H9 (cell line): ENCODE data around the gene NRG3. TPM values are rescaled to one million over a fixed set of nuclear protein-coding genes. Genes with fewer than 3 reads are reported as not detected.

ENCODE experiments used
- DNase-seq: peaks from one replicate; pipeline ENCODE4 v3.0.0-alpha.2; 2017
- H2AFZ ChIP-seq: one replicate; pipeline ENCODE4 v1.6.1; 2013; ENCODE audit warnings: mild to moderate bottlenecking, low read length, control low read depth, moderate library complexity
- H2AK5ac ChIP-seq: 2 replicates; pipeline ENCODE4 v1.6.1; 2013; ENCODE audit warnings: low read length, control low read depth, mixed read lengths; ENCODE audit not compliant: insufficient read length
- H2BK120ac ChIP-seq: one replicate; pipeline ENCODE4 v1.6.1; 2013; ENCODE audit warnings: low read depth, mild to moderate bottlenecking, low read length, control low read depth, inconsistent platforms; ENCODE audit not compliant: poor library complexity, severe bottlenecking
- H2BK12ac ChIP-seq: 2 replicates; pipeline ENCODE4 v1.6.1; 2013; ENCODE audit warnings: low read length, control low read depth, mixed read lengths, low read depth; ENCODE audit not compliant: insufficient read length
- H2BK15ac ChIP-seq: 2 replicates; pipeline ENCODE4 v1.6.1; 2013; ENCODE audit warnings: low read depth, low read length, control low read depth
- H2BK20ac ChIP-seq: one replicate; pipeline ENCODE4 v1.6.1; 2013; ENCODE audit warnings: low read depth, mild to moderate bottlenecking, low read length, control low read depth, inconsistent platforms; ENCODE audit not compliant: poor library complexity, severe bottlenecking
- H2BK5ac ChIP-seq: 2 replicates; pipeline ENCODE4 v1.6.1; 2013; ENCODE audit warnings: low read length, control low read depth, mixed read lengths; ENCODE audit not compliant: insufficient read length
- H3K14ac ChIP-seq: 2 replicates; pipeline ENCODE4 v1.6.1; 2013; ENCODE audit warnings: low read length, control low read depth; ENCODE audit not compliant: insufficient read depth
- H3K18ac ChIP-seq: 2 replicates; pipeline ENCODE4 v1.6.1; 2013; ENCODE audit warnings: low read depth, mild to moderate bottlenecking, mixed read lengths, low read length, control low read depth; ENCODE audit not compliant: insufficient read length
- H3K23ac ChIP-seq: 2 replicates; pipeline ENCODE4 v1.6.1; 2013; ENCODE audit warnings: low read length, control low read depth, mixed read lengths, low read depth; ENCODE audit not compliant: insufficient read length
- H3K23me2 ChIP-seq: 2 replicates; pipeline ENCODE4 v1.6.1; 2013; ENCODE audit warnings: low read depth, mild to moderate bottlenecking, mixed read lengths, low read length, control low read depth; ENCODE audit not compliant: insufficient read length, poor library complexity, severe bottlenecking
- H3K27ac ChIP-seq: 2 replicates; pipeline ENCODE4 v1.5.1; 2013; ENCODE audit warnings: low read length, control low read depth, mixed read lengths, low read depth; ENCODE audit not compliant: insufficient read length
- H3K27me3 ChIP-seq: 2 replicates; pipeline ENCODE4 v1.6.1; 2013; ENCODE audit warnings: low read length, control low read depth, inconsistent platforms; ENCODE audit not compliant: insufficient read depth
- H3K4ac ChIP-seq: 2 replicates; pipeline ENCODE4 v1.6.1; 2013; ENCODE audit warnings: low read depth, mild to moderate bottlenecking, control low read depth, inconsistent platforms, low read length, moderate library complexity
- H3K4me1 ChIP-seq: 2 replicates; pipeline ENCODE4 v1.6.1; 2013; ENCODE audit warnings: low read length, control low read depth, inconsistent platforms; ENCODE audit not compliant: insufficient read depth
- H3K4me2 ChIP-seq: 2 replicates; pipeline ENCODE4 v1.6.1; 2013; ENCODE audit warnings: low read length, control low read depth, mixed read lengths; ENCODE audit not compliant: insufficient read length, insufficient read depth
- H3K56ac ChIP-seq: 2 replicates; pipeline ENCODE4 v1.6.1; 2013; ENCODE audit warnings: low read depth, mild to moderate bottlenecking, mixed read lengths, low read length, control low read depth; ENCODE audit not compliant: insufficient read length
- H3K79me1 ChIP-seq: 2 replicates; pipeline ENCODE4 v1.6.1; 2013; ENCODE audit warnings: low read depth, mild to moderate bottlenecking, moderate library complexity, low read length, control low read depth, inconsistent platforms; ENCODE audit not compliant: insufficient read depth, poor library complexity, severe bottlenecking
- H3K79me2 ChIP-seq: 2 replicates; pipeline ENCODE4 v1.6.1; 2013; ENCODE audit warnings: low read length, control low read depth, inconsistent platforms; ENCODE audit not compliant: insufficient read depth
- H3K9ac ChIP-seq: 2 replicates; pipeline ENCODE4 v1.6.1; 2013; ENCODE audit warnings: low read length, control low read depth, mixed read lengths; ENCODE audit not compliant: insufficient read length; ENCODE audit errors: extremely low read depth
- H3K9me3 ChIP-seq: one replicate; pipeline ENCODE4 v1.6.1; 2013; ENCODE audit warnings: low read depth, low read length, inconsistent platforms; ENCODE audit not compliant: control insufficient read depth
- H3T11ph ChIP-seq: one replicate; pipeline ENCODE4 v1.6.1; 2013; ENCODE audit warnings: mild to moderate bottlenecking, low read length, control low read depth, inconsistent platforms
- H4K20me1 ChIP-seq: one replicate; pipeline ENCODE4 v1.6.1; 2013; ENCODE audit not compliant: control insufficient read depth, insufficient read length, insufficient read depth
- H4K5ac ChIP-seq: 2 replicates; pipeline ENCODE4 v1.6.1; 2013; ENCODE audit warnings: low read depth, mild to moderate bottlenecking, mixed read lengths, low read length, control low read depth; ENCODE audit not compliant: insufficient read length
- H4K8ac ChIP-seq: replicated peaks from 2 replicates; pipeline ENCODE4 v1.6.1; 2013; ENCODE audit warnings: low read length, control low read depth, mixed read lengths, low read depth; ENCODE audit not compliant: insufficient read length
- H4K91ac ChIP-seq: 2 replicates; pipeline ENCODE4 v1.6.1; 2013; ENCODE audit warnings: low read depth, mild to moderate bottlenecking, moderate library complexity, mixed read lengths, low read length, control low read depth; ENCODE audit not compliant: insufficient read length
- H3K27ac Mint-ChIP-seq, 3 experiments: 2 replicates in 2 of 3; 3 replicates in 1 of 3; pipeline ENCODE4 v1.8.0; 2020 to 2021; ENCODE audit warnings: mixed read lengths in 3 of 3, mild to moderate bottlenecking in 1 of 3, moderate library complexity in 1 of 3
- H3K27me3 Mint-ChIP-seq: 2 replicates; pipeline ENCODE4 v1.8.0; 2021; ENCODE audit warnings: low read depth, mild to moderate bottlenecking, moderate library complexity, mixed read lengths
- H3K36me3 Mint-ChIP-seq, 3 experiments: 2 replicates in 2 of 3; 3 replicates in 1 of 3; pipeline ENCODE4 v1.8.0; 2020 to 2021; ENCODE audit warnings: low read depth in 3 of 3, mixed read lengths in 3 of 3; ENCODE audit not compliant: insufficient read depth in 1 of 3
- H3K4me1 Mint-ChIP-seq, 2 experiments: 2 replicates each; pipeline ENCODE4 v1.8.0; 2020; ENCODE audit warnings: mixed read lengths in 2 of 2
- H3K4me3 Mint-ChIP-seq, 2 experiments: 2 replicates in 1 of 2; 3 replicates in 1 of 2; pipeline ENCODE4 v1.8.0; 2020 to 2021; ENCODE audit warnings: mild to moderate bottlenecking in 2 of 2, mixed read lengths in 2 of 2, moderate library complexity in 1 of 2
- H3K9me3 Mint-ChIP-seq, 2 experiments: 2 replicates in 1 of 2; 3 replicates in 1 of 2; pipeline ENCODE4 v1.8.0; 2020; ENCODE audit warnings: mild to moderate bottlenecking in 2 of 2, mixed read lengths in 2 of 2, moderate library complexity in 1 of 2
- WGBS: extraction: QIAGEN DNeasy Blood & Tissue Kit; methylation state at CpG from one replicate; pipeline ENCODE4 v1.1.7; 2013; ENCODE audit warnings: missing lambda C conversion rate, low lambda C conversion rate, mixed read lengths; ENCODE audit not compliant: insufficient read length; ENCODE audit errors: extremely low coverage; 5-methylcytosine and 5-hydroxymethylcytosine counted together
- total RNA-seq: library from RNA; stranded (reverse); gene quantifications from 2 replicates; pipeline ENCODE4 v1.2.1, GENCODE V29; 2021
- TF ChIP-seq, protein P1 (sequence below): fragments of 200-600 bp; sonication (generic); conservative IDR thresholded peaks from 3 replicates; pipeline ENCODE4 v1.8.0; 2021; ENCODE audit warnings: antibody characterized with exemption, mild to moderate bottlenecking

NRG3 gene
- total RNA-seq, 1 experiment from 2014 or later = 1.6 TPM

DNA sequence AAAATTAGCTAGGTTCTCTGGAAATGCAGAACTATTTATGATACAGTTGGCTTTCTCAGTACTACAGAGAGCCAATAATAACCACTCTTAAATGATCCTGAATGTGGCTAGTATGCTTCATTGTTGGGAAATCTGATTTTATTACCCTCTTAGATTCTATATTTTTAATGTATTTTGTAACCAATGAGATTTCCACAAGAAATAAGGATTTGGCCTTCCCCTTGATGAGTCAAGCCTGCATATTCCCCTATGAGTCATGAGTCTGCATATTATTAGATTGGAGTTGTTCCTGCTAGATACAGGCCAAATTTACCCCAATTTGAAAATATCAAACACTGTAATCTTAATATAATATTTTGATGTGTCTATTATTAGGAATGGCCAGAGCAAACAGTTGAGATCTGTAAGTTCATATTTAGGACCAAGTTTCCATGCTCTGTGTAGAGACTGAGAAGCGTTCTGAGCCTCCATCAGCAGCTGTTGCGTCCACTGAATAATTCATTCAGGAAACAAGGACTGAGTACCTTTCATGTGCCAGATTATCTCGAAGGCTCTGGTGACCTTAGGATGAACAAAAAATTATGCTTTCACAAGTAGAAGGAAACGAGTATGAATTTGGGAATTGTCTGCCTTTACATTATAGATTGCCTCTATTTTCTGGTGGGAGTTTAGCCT lies 793.4 kb downstream of the NRG3 start:
- H3K79me2 ChIP-seq = no peaks in the 10 kb centered on the region
- no peak overlapping the region for H3K23ac ChIP-seq
- no peak overlapping the region for H3K14ac ChIP-seq
- H3K27me3 ChIP-seq = no peaks in the 10 kb centered on the region
- no peak for DNase-seq
- WGBS = no CpG with 5 or more reads among the region's 4 CpGs
- no peak overlapping the region for H2BK5ac ChIP-seq
- no peaks in the 10 kb centered on the region for H3K9me3 Mint-ChIP-seq
- H2AFZ ChIP-seq = no peak overlapping the region
- no peak overlapping the region for H3K27ac ChIP-seq
- no peak overlapping the region for H3K4me2 ChIP-seq
- no peak overlapping the region for H4K91ac ChIP-seq
- H3K79me1 ChIP-seq = no peaks in the 10 kb centered on the region
- no peaks in the 10 kb centered on the region for H3K4me1 ChIP-seq
- H3K23me2 ChIP-seq = no peaks in the 10 kb centered on the region
- TF ChIP-seq, protein P1, sequence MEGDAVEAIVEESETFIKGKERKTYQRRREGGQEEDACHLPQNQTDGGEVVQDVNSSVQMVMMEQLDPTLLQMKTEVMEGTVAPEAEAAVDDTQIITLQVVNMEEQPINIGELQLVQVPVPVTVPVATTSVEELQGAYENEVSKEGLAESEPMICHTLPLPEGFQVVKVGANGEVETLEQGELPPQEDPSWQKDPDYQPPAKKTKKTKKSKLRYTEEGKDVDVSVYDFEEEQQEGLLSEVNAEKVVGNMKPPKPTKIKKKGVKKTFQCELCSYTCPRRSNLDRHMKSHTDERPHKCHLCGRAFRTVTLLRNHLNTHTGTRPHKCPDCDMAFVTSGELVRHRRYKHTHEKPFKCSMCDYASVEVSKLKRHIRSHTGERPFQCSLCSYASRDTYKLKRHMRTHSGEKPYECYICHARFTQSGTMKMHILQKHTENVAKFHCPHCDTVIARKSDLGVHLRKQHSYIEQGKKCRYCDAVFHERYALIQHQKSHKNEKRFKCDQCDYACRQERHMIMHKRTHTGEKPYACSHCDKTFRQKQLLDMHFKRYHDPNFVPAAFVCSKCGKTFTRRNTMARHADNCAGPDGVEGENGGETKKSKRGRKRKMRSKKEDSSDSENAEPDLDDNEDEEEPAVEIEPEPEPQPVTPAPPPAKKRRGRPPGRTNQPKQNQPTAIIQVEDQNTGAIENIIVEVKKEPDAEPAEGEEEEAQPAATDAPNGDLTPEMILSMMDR = no peak
- no peak overlapping the region for H2BK12ac ChIP-seq
- H2BK15ac ChIP-seq = no peak overlapping the region
- no peaks in the 10 kb centered on the region for H3K27me3 Mint-ChIP-seq
- no peaks in the 10 kb centered on the region; a peak in 1 of 7 replicates for H3K36me3 Mint-ChIP-seq
- H3T11ph ChIP-seq = no peak overlapping the region
- no peak overlapping the region for H4K5ac ChIP-seq
- H3K4me3 Mint-ChIP-seq = no peak overlapping the region
- H3K9me3 ChIP-seq = no peaks in the 10 kb centered on the region
- no peaks in the 10 kb centered on the region for H4K20me1 ChIP-seq
- no peak overlapping the region for H2BK120ac ChIP-seq
- no peak overlapping the region for H3K9ac ChIP-seq
- H2BK20ac ChIP-seq = no peak overlapping the region
- H3K18ac ChIP-seq = no peak overlapping the region
- no peak overlapping the region; a peak in 1 of 7 replicates for H3K27ac Mint-ChIP-seq
- no peak overlapping the region for H4K8ac ChIP-seq
- no peak overlapping the region for H2AK5ac ChIP-seq
- no peak overlapping the region for H3K4ac ChIP-seq
- H3K56ac ChIP-seq = no peak overlapping the region
- H3K4me1 Mint-ChIP-seq = no peaks in the 10 kb centered on the region
